GM20000 (cell line): ENCODE data around the gene SORD.
"Not testable (repeated sequence)": the region's sequence is repeated elsewhere in the genome, so short reads cannot be mapped to it uniquely, and the experiment has no call there.

Experiments
- DNase-seq: peaks from one replicate; pipeline ENCODE4 v3.0.0; 2012; ENCODE audit warnings: low spot score
- CTCF ChIP-seq: IDR thresholded peaks from 2 replicates; pipeline ENCODE4 v1.5.1; 2012; ENCODE audit warnings: mild to moderate bottlenecking, control low read depth; ENCODE audit errors: extremely low read depth, missing control alignments

The SORD gene

GRCh38 chr15:45022871-45023658, at the start of gene SORD:
SORD (plus strand) TSS chr15:45023195; CDS start chr15:45023284, 89 bp downstream.
- TF ChIP-seq CTCF, result no peak
- peak; percentile 95 for DNase-seq

- DNase-seq, result not testable (repeated sequence)
Measured at GRCh38 chr15:44976183-44976582, 46.8 kb upstream of the SORD start.

GRCh38 chr15:44977781-44978180, 45.2 kb upstream of the SORD start:
- DNase-seq, result not testable (repeated sequence)

- not testable (repeated sequence) for DNase-seq
Measured at GRCh38 chr15:44979617-44980339, 43.2 kb upstream of the SORD start.

GRCh38 chr15:44984144-44984543, 38.9 kb upstream of the SORD start:
- DNase-seq, result not testable (repeated sequence)

- not testable (repeated sequence) for DNase-seq
Measured at GRCh38 chr15:44986346-44987055, 36.5 kb upstream of the SORD start.

GRCh38 chr15:44987711-44988110, 35.3 kb upstream of the SORD start:
- DNase-seq, result not testable (repeated sequence)

GRCh38 chr15:44988184-44988869, 34.7 kb upstream of the SORD start:
- DNase-seq, result not testable (repeated sequence)

GRCh38 chr15:44988870-44989219, 34.1 kb upstream of the SORD start:
- not testable (repeated sequence) for DNase-seq

GRCh38 chr15:44997632-44998031, 25.4 kb upstream of the SORD start:
- DNase-seq, result not testable (repeated sequence)

GRCh38 chr15:44999105-44999504, 23.9 kb upstream of the SORD start:
- no peak for TF ChIP-seq CTCF
- DNase-seq, result no peak

GRCh38 chr15:45001180-45001579, 21.8 kb upstream of the SORD start:
- not testable (repeated sequence) for DNase-seq

- peak; percentile 34 for DNase-seq
Measured at GRCh38 chr15:45003731-45004410, 19.1 kb upstream of the SORD start.

- not testable (repeated sequence) for DNase-seq
Measured at GRCh38 chr15:45004590-45005175, 18.3 kb upstream of the SORD start.
